HG03354 (cell line): ENCODE measurements around the gene MATN1.
A peak's percentile ranks its signal among the peaks of the same experiment; 100 is the strongest.

Source experiments
- ATAC-seq: cut with Tn5 transposase; IDR thresholded peaks from one replicate; pipeline ENCODE4 v1.9.1; 2021; ENCODE audit warnings: mild to moderate bottlenecking; ENCODE audit not compliant: unreplicated experiment, poor library complexity, severe bottlenecking

MATN1 gene

GRCh38 chr1:30758785-30759380, 35.5 kb upstream of the MATN1 start:
- no peak for ATAC-seq

- no peak for ATAC-seq
Measured at GRCh38 chr1:30758121-30758688, 34.8 kb upstream of the MATN1 start.

GRCh38 chr1:30757352-30758120, 34.2 kb upstream of the MATN1 start, which contains the start of gene LAPTM5:
LAPTM5 (minus strand) TSS chr1:30757774; CDS start chr1:30757745, 29 bp downstream.
- ATAC-seq, result no peak

- ATAC-seq, result no peak
Measured at GRCh38 chr1:30756545-30757351, 33.4 kb upstream of the MATN1 start.

- ATAC-seq, result no peak
Measured at GRCh38 chr1:30756206-30756544, 32.8 kb upstream of the MATN1 start.

- ATAC-seq, result no peak
Measured at GRCh38 chr1:30755746-30756145, 32.4 kb upstream of the MATN1 start.

GRCh38 chr1:30755334-30755733, 31.9 kb upstream of the MATN1 start:
- no peak for ATAC-seq

GRCh38 chr1:30754684-30755171, 31.3 kb upstream of the MATN1 start:
- peak; percentile 51 for ATAC-seq

GRCh38 chr1:30753660-30754123, 30.3 kb upstream of the MATN1 start:
- no peak for ATAC-seq

GRCh38 chr1:30753118-30753517, 29.7 kb upstream of the MATN1 start:
- no peak for ATAC-seq

GRCh38 chr1:30752651-30752908, 29.2 kb upstream of the MATN1 start:
- ATAC-seq, result no peak

- ATAC-seq, result no peak
Measured at GRCh38 chr1:30751830-30752650, 28.7 kb upstream of the MATN1 start.

GRCh38 chr1:30750731-30751291, 27.4 kb upstream of the MATN1 start:
- ATAC-seq, result peak; percentile 20

GRCh38 chr1:30749691-30750583, 26.6 kb upstream of the MATN1 start:
- peak; percentile 30 for ATAC-seq

GRCh38 chr1:30748699-30749401, 25.5 kb upstream of the MATN1 start:
- no peak for ATAC-seq

- ATAC-seq, result no peak
Measured at GRCh38 chr1:30748098-30748698, 24.8 kb upstream of the MATN1 start.
